ENCODE measurements around the gene SCYL1. TPM values are rescaled to one million over a fixed set of nuclear protein-coding genes. Genes with fewer than 3 reads are reported as not detected.

SCYL1 gene
- total RNA-seq, 6 donors from 2014 or later = 64.0 to 120 (median 88.8) TPM

DNA sequence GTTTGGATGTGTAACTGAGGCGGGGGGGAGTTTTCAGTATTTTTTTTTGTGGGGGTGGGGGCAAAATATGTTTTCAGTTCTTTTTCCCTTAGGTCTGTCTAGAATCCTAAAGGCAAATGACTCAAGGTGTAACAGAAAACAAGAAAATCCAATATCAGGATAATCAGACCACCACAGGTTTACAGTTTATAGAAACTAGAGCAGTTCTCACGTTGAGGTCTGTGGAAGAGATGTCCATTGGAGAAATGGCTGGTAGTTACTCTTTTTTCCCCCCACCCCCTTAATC is 23.8 kb upstream of the SCYL1 start:
- DNase-seq (no peak), ATAC-seq (ENCODE audit: low FRiP score in 2 of 2) (no peak)
- WGBS, 2 donors = 0 to 2% methylated on average over 2 of the region's 2 CpGs
- TF ChIP-seq EP300 (IDR thresholded peaks at IDR 0.05) (no peak), POLR2AphosphoS5 (IDR thresholded peaks at IDR 0.05) (no peak), POLR2A (IDR thresholded peaks at IDR 0.05) (no peak), CTCF (IDR thresholded peaks at IDR 0.05) (no peak)
- Histone ChIP-seq H3K4me3 (peak overlapping the region; percentile 65 to 75 (median 70)), H3K27ac (peak overlapping the region; percentile 98 to 99 (median 98)), H3K36me3 (peaks cover 35 to 57% (median 37%) of the 10 kb centered on the region in 4 donors), H3K9me3 (no peaks in the 10 kb centered on the region), H3K4me1 (peaks cover 17 to 32% (median 29%) of the 10 kb centered on the region in 4 donors), H3K27me3 (no peaks in the 10 kb centered on the region)

DNA sequence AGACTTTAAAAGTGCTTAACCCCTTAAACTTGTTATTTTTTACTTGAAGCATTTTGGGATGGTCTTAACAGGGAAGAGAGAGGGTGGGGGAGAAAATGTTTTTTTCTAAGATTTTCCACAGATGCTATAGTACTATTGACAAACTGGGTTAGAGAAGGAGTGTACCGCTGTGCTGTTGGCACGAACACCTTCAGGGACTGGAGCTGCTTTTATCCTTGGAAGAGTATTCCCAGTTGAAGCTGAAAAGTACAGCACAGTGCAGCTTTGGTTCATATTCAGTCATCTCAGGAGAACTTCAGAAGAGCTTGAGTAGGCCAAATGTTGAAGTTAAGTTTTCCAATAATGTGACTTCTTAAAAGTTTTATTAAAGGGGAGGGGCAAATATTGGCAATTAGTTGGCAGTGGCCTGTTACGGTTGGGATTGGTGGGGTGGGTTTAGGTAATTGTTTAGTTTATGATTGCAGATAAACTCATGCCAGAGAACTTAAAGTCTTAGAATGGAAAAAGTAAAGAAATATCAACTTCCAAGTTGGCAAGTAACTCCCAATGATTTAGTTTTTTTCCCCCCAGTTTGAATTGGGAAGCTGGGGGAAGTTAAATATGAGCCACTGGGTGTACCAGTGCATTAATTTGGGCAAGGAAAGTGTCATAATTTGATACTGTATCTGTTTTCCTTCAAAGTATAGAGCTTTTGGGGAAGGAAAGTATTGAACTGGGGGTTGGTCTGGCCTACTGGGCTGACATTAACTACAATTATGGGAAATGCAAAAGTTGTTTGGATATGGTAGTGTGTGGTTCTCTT is 23.2 kb upstream of the SCYL1 start:
- Histone ChIP-seq H3K4me3 (peak overlapping the region; percentile 65 to 75 (median 70)), H3K27ac (peak overlapping the region; percentile 98 to 99 (median 98)), H3K9me3 (no peaks in the 10 kb centered on the region), H3K27me3 (no peaks in the 10 kb centered on the region), H3K4me1 (peaks cover 16 to 32% (median 29%) of the 10 kb centered on the region in 4 donors), H3K36me3 (peaks cover 37 to 63% (median 39%) of the 10 kb centered on the region in 4 donors)
- DNase-seq (no peak), ATAC-seq (ENCODE audit: low FRiP score in 2 of 2) (no peak)
- TF ChIP-seq CTCF (IDR thresholded peaks at IDR 0.05) = no peak
- no peak for TF ChIP-seq EP300 (IDR thresholded peaks at IDR 0.05)
- peak in 3 of 4 donors; percentile 34 to 67 (median 58) for TF ChIP-seq POLR2A (IDR thresholded peaks at IDR 0.05)
- peak; percentile 40 to 69 for TF ChIP-seq POLR2AphosphoS5 (IDR thresholded peaks at IDR 0.05)
- WGBS, 2 donors = 0% methylated on average over 3 of the region's 3 CpGs

DNA sequence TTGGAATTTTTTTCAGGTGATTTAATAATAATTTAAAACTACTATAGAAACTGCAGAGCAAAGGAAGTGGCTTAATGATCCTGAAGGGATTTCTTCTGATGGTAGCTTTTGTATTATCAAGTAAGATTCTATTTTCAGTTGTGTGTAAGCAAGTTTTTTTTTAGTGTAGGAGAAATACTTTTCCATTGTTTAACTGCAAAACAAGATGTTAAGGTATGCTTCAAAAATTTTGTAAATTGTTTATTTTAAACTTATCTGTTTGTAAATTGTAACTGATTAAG is 22.7 kb upstream of the SCYL1 start:
- Histone ChIP-seq H3K27me3 (no peaks in the 10 kb centered on the region), H3K36me3 (peaks cover 37 to 68% (median 39%) of the 10 kb centered on the region in 4 donors), H3K4me3 (peak overlapping the region; percentile 65 to 75 (median 70)), H3K4me1 (peaks cover 14 to 32% (median 29%) of the 10 kb centered on the region in 4 donors), H3K9me3 (no peaks in the 10 kb centered on the region), H3K27ac (peak overlapping the region; percentile 98 to 99 (median 98))
- TF ChIP-seq POLR2AphosphoS5 (IDR thresholded peaks at IDR 0.05) = no peak
- no peak for TF ChIP-seq POLR2A (IDR thresholded peaks at IDR 0.05)
- TF ChIP-seq CTCF (IDR thresholded peaks at IDR 0.05) = no peak
- no peak for TF ChIP-seq EP300 (IDR thresholded peaks at IDR 0.05)
- ATAC-seq (ENCODE audit: low FRiP score in 2 of 2) (no peak), DNase-seq (no peak)

DNA sequence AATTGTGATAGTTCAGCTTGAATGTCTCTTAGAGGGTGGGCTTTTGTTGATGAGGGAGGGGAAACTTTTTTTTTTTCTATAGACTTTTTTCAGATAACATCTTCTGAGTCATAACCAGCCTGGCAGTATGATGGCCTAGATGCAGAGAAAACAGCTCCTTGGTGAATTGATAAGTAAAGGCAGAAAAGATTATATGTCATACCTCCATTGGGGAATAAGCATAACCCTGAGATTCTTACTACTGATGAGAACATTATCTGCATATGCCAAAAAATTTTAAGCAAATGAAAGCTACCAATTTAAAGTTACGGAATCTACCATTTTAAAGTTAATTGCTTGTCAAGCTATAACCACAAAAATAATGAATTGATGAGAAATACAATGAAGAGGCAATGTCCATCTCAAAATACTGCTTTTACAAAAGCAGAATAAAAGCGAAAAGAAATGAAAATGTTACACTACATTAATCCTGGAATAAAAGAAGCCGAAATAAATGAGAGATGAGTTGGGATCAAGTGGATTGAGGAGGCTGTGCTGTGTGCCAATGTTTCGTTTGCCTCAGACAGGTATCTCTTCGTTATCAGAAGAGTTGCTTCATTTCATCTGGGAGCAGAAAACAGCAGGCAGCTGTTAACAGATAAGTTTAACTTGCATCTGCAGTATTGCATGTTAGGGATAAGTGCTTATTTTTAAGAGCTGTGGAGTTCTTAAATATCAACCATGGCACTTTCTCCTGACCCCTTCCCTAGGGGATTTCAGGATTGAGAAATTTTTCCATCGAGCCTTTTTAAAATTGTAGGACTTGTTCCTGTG is 22.1 kb upstream of the SCYL1 start:
- Histone ChIP-seq H3K4me1 (peaks cover 14 to 38% (median 31%) of the 10 kb centered on the region in 4 donors), H3K9me3 (no peaks in the 10 kb centered on the region), H3K36me3 (peaks cover 37 to 69% (median 39%) of the 10 kb centered on the region in 4 donors), H3K27ac (peak overlapping the region; percentile 98 to 99 (median 98)), H3K4me3 (peak overlapping the region; percentile 65 to 75 (median 70)), H3K27me3 (no peaks in the 10 kb centered on the region)
- ATAC-seq (ENCODE audit: low FRiP score in 2 of 2) = no peak
- TF ChIP-seq POLR2A (IDR thresholded peaks at IDR 0.05) (peak in 3 of 4 donors; percentile 12 to 81 (median 62)), POLR2AphosphoS5 (IDR thresholded peaks at IDR 0.05) (peak; percentile 51 to 93), EP300 (IDR thresholded peaks at IDR 0.05) (no peak), CTCF (IDR thresholded peaks at IDR 0.05) (no peak)
- 0% methylated on average over 6 of the region's 6 CpGs for WGBS, 2 donors
- DNase-seq = no peak
